Non-pigmented ciliary epithelial cell (primary cell): Measurements from ENCODE around the gene PALMD.
A peak's percentile ranks its signal among the peaks of the same experiment; 100 is the strongest.

ENCODE experiments used
- DNase-seq: peaks from one replicate; pipeline ENCODE4 v3.0.0-alpha.2; 2010; ENCODE audit warnings: low read depth

The PALMD gene

DNA sequence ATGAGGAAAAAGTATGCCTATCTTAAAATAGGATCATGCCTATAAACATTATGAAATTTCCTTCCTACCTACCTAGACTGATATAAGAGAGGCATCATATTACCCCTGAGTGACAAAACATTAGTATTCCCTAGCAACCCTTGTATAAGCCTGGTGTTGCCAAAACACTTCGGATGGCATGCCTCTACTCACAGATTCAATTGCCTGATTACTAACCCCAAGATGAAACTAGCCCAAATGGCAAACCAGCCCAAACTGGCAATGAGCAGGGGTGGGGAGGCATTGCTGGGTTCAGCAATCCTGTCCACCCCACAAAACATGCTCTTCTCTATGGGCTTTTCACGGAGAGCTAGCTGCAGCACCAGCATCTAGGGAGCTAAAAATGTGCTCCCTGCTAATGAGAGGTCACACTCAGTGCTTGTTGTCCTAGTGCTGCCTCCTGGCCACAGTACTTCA, 13.9 kb downstream of the PALMD start:
- DNase-seq = no peak

DNA sequence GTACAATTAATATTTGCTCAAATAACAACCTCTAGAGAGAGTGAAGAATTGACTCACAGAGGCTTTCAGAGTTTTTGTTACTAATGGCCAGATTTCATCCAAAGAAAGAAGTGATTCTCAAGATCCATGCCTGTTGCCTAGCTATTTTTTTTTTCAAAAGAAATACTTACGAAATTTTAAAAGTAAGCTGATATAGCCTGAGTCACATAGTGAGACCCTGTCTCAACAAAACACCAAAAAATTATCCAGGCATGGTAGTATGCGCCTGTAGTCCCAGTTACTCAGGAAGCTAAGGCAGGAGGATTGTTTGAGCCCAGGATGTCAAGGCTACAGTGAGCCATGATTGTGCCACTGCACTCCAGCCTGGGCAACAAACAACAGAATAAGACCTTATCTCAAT, 14.6 kb downstream of the PALMD start:
- DNase-seq = no peak

DNA sequence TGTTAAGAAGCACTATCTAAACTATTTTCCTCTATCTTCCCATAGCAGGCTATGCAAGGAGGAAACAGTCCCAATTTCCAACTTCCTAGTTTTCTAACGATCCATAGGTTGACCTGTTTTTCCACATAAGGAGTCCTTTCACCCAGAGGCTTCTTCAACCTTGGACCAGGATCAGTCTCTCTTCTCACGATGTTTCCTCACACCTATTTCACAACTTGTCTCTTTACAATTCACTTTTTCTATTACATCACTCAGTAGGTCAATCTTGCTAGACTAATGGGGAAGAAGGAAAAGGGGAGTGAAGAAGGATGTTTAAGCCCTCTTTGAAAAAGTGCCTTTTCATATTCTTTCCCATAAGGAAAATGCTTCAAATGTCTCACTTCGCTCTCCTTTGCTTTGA, 15.9 kb downstream of the PALMD start:
- no peak for DNase-seq

DNA sequence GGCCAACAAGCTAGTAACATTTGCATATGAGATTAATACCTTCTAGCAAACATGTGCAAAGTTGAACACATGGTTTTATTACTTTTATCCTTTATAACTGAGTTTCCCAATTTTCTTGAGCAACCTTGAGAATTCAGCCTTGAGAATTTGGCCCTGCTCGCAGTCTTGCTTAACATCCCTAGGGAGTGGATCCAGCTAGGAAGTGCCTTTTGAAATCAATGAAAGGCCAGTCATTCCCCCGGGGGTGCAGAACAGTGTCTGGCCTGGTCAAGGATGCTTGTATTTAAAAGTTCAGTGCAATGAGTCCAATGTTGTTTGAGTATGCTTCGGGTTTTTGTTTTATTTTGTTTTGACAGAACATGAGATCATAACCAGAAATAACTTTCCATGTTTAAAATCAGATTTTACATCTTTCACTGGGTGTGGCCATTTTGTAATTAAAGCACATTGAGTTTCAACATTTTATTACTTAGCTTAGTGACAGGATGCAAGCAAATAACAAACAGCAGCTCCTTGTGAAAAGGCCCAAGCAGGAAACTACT, 16.7 kb downstream of the PALMD start:
- DNase-seq = no peak

DNA sequence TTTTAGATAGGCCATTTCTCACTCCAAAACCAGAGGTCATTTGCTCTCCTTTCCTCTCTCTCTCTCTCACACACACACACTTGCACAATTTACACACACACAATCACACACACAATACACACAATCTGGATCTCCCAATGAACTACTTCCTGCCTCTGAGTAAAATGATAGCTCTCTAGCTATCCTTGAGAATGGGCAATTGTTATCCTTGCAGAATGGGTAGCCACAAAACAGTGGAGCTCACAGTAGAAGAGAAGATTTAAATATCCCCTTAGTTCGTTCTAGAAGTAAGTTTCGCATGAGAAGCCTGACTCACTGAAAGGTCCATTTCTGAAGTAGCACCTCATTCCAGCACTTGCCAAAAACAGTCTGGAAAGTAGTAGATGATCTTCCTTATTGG, 17.6 kb downstream of the PALMD start:
- DNase-seq = no peak

DNA sequence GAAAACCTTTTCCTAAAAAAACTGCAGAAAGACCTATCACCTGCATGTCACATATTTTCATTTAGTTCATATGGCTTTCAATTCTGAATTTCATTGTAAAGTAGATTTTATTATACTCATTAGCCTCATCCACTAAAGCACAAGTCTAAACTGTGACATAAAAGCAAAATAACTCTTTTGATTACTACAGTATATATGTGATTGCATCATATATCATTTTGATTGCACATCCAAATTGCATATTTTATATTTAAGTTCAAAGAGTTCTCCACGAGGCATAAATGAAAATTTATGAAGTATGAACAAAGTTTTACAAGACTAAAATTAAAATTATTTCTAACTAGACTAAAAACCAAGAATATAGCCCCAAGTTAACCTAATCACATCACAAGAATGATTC, 19.3 kb downstream of the PALMD start:
- no peak for DNase-seq

DNA sequence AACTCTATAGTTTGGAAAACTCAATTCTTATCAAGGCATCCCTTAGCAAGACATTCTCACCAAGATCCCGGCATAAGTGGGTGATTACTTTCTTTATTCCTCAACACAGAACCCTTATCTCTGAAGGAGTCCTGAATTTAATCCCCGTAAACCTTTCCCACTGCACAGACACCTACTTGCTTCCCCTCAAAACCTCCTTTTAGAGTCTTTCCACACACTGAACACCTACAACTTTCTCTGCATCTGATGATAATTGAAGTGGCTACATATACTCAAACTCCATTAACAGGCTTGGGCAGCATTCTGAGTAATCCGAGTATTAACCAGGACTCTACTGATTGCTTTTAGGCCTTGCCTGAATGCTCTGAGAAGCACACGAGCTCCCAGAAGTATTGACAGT, 23.5 kb downstream of the PALMD start:
- DNase-seq = no peak

DNA sequence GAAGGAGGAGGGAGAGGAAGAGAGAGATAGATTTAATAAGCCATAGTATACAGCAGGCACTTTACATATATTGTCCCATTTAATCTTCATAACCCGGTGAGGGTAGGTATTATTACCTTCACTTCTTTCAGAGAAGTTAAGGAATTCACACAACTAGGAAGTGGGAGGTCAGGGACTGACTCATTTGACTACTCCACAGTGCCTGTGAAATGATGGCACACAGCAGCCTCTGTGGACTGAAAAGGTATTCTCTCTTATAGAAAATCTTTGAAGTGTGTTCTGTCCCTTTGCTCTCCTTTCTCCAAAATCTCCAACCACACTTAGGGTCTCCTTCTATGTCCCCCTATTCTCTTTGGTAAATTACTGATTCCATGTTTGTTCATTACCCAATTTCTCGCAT, 23.9 kb downstream of the PALMD start:
- DNase-seq = no peak

DNA sequence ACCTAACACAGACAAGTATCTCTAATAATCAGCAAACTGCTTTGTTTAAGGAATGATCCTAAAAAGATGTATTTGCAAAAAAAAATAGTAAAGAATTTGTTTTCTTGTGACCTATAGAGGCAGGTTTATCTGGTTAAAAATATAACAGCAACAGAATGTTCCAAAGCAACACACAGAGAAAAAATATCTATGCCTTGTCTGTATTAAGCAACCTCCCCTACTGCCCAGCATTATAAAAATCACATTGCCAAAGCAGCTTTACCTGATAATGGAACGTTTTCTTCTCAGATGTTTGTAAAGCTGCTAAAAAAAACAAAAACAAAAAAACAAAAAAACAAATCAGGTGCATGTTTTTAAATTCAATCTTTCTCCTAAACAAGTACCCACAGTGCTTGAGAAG, 24.7 kb downstream of the PALMD start:
- DNase-seq = no peak

DNA sequence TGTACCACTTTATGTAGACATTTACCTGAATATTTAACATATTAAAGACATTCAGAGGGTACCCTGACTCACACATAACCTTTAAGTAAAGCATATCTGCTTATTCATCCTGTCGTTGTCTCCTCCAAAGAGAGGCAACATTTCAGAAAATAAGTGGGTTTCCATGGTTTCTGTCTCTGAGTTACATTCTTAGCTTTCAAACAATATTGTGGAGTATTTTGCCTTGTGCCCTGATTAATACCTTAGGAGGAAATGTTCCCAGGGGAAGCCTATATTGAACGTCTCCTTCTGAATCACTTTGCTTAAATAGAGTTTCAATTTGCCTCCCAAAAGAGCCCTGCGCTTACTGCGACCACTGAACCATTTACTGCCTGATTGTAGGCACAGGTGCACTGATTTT, 26.1 kb downstream of the PALMD start:
- no peak for DNase-seq

DNA sequence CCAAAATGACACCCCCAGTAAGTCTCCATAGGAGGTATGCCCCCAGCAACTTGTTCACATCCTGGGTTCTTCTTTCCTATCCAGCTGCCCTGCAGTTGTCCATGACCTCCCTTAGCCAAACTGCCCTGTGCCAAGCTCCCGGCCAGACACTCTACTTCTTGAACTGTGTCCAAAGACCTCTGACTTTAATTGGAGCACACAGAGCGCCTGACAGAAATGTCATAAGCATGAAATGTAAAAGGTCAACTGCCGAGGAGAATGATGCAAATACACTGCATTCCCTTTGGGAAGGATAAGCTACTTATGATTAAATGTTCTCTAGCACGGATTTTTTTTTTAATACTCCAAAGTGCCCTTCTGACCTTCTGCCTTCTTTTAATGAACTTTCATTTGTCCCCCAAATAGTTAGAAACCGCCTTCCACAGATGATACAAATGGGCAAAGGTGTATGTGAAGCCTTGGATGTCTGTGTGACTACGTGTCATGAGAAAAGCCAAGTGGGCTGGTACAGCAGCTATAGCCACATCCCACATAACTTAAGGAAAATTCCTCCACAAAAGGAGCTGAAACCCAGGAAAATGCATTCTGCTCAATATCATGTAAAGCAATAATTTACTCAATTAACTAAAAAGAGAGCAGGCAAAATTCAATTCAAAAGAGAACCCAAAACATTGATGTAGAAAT, 26.8 kb downstream of the PALMD start:
- no peak for DNase-seq

DNA sequence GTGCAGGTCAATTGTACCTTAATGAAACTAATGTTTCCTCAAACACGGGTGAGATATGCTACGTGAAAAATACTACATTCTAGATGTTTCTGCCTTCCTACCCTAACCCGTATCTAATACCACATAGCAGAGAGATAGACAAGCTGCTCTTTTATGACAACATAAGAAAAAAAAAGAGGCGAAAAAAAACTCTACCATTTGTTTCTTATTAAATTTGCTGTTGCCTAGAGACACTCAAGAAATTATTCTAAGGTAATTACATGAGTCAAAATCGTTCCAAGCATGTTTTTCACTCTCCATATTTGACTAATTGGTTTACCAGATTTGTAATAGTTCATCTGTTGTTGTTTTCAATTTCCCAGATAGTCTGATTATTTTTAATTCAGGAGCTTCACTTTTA, 27.4 kb downstream of the PALMD start:
- no peak for DNase-seq

DNA sequence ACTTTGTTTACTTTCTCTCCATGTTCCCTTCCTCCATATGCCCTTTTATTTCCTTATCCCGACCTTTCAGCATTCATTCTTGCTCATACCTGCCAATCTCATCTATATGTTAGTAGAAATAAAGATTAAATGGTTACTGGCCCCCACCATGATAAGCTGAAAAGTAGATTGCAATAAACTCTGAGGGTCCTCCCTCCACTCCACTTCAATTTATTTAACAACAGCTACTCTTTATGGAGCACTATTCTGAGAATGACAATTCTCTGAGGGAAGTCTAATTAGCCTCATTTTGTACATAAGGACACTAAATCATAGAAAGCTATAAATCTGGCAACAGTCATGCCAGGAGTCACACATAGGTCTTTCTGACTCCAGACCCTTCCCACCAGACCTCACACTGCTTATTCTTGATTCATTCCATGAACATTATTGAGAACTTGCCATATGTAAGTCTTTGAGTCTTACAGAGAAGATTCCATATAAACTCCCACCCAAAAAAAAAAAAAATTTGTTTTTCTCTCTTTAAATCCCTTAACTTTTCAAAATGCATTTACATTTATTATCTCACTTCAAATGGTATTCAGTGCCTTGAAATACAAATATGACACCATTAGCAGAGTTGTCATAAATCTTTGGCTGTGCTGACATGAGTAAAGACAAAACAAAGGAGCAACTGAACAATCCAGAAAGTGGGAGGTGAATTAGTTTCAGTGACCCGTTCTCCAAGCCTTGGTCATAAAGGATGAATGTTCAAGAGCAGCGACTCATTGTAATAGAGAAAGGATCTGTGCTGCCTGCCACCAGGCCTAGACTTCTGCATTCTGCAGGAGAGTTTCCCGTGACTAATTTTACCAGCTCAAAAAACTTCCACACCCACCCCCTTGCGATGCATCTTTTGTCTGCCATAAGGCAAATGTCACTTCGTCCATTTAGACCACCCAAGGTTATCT, 28.5 kb downstream of the PALMD start:
- no peak for DNase-seq

DNA sequence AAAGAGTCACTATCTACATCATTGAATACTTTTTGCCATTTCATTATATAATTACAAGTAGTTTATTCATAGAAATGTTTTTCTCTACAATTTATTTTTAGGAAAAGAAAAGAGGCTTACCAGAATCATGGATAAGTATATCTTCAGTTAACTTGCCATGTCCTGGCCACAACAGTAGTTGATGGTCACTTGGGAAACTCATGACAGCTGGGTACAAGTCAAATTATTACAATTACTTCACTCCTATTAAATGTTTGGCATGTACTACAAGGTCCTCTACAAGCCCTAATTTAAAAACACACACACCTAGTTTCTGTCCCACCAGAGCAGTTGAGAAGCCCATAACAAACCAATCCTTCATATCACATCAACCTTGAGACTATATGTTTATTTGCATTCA, 29.4 kb downstream of the PALMD start:
- DNase-seq = no peak

DNA sequence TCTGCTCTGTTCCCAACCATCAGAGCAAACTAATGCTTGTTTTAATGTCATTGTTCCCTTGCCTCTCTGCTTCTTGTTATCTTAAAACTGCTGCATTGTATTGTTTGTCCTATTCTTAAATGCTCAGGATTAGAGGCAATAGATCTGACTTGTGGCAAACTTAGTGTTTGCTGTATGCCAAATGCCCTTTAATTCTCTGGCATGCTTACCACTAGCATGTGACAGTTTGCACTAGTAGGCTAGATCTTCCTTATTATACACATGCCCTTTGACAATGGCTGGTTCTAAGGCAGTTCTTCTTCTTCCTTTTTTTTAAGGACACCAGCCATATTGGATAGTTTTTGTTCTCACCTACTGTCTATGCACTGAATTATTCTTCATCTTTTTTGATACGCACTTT, 30.1 kb downstream of the PALMD start:
- DNase-seq = no peak

DNA sequence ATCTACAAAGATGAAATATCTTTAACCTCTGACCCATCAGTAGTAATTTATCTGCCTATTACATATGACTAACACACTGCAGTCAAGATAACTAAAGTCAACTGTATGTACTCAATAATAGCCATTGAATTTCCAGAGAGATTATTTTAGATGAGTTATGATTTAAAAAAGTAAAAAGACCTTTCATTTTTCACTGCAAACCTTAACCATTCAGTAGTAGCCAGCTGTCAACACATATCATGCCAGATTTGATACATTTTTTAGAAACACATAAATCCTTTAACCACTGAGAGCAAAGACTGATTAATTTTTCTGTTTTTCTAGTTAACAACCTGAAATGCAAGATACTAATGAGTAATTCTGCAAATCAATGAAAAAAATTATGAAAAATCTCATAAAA, 31.0 kb downstream of the PALMD start:
- DNase-seq = no peak

DNA sequence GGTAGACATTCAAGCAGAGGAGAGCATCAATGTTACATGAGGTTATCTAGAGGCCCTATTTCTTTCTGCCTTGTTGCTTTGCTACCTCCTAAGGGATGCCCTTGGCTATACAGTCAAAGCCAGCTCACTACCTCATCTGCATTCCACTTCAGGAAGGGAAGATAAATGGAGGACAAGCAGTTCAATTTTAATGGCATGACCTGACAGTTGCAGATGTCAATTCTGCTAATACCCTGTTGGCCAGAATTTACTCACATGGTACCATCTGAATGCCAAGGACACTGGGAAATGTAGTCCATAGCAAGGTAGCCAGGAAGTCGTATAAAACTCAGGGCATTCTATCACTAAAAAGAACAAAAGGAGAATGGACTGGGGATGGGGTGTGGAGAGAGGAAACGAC, 31.5 kb downstream of the PALMD start:
- no peak for DNase-seq

DNA sequence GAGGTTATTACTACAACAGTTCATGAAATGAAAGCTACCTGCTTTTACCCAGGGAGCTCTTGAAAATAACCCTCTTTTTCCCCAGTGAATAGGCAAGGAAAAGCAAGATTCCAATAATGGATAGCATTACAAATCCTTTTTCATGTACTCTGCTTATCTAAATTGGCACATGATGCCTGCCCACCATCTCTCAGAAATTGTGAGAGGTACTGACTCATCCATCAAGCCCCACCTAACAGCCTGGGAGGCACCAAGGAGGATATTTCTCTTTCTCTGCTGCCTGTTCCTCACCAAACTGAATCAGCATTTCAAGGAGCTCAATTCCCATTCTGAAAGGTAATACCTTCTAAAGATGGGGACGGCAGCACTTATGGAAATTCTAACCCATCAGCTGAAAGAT, 34.4 kb downstream of the PALMD start:
- DNase-seq = no peak

DNA sequence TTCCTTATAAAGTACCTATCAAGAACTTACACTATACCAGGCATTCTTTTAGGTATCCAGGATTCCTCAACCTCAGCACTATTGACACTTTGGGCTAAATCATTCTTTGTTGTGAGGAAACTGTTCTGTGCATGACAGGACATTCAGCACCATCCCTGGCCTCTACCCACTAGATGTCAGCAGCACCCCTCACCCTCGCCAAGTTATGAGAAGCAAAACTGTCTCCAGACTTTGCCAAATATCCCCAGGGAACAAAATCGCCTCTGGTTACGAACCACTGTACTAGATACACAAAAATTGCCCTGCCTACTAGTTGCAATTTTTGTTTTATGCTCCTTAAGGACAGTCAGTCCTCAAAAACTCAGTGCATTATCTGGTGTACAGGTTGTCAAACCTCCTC, 35.7 kb downstream of the PALMD start:
- DNase-seq = no peak

DNA sequence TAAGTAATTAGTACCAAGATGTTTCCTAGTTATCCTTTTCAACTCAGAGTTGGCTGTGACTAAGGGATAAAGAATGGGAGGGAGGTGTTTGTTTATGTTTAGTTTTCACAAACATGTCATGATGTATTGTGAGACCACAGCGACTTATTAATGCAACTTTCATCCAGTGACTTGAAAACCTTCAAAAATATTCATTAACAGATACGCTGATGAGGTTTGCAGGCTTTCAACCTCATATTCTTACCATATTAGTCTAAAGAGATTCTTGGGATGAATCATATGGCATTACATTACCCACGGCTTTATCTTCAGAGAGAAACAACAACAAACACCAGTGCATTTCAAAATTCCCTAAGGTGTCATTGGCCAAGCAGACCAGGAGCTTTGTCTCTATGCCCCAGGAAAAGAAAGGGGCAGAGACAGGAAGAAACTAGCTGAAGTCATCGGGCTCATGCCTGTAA, 36.4 kb downstream of the PALMD start:
- peak; percentile 60 for DNase-seq

DNA sequence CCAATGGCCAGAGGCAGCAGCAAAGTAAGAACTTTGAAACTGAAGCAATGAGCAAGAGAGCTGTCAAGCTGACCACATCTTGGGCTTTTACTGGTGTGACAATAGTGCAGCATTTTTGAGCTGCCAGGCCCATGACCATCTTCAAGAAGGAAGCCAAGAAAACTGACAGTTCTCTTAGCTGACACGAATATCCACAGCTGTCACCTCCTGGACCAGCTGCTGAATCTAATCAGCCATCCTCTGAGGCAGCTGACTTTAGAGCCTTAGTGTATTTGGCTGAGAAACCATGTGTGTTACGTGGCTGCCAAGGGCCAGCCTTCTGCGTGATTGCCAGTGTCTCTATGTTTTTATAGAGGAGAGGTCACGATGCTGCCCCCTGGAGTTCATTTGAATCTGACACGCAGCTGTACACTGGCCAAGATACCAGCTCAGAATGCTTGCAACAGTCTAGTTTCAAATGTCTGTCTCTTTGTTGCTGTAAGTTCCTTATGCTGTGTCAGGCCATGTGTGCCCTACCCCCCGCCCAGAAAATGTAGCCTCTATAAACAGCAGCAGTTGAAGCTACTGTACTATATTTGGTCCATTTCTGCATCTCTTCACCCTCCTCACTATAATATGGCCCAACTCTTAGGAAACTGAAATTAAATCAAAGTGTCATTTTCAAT, 39.7 kb downstream of the PALMD start:
- peak; percentile 27 for DNase-seq

DNA sequence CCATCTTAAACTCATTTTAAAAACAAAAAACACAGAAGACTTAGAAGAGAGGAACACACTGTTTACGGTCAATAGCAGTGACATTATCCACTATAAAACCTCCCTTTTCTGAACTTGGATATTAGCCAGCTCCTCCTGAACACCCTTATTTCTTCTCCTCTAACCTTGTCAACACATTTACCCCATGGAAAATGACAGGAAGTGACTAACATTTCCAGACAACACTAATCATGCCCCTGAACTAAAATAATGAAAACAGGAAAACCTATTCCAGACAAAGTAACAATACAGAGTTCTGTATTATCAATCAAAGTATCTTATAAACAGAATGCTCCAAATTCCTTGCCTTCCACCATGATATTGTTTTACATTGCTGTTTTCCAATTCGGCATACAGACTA, 45.3 kb downstream of the PALMD start:
- DNase-seq = no peak

DNA sequence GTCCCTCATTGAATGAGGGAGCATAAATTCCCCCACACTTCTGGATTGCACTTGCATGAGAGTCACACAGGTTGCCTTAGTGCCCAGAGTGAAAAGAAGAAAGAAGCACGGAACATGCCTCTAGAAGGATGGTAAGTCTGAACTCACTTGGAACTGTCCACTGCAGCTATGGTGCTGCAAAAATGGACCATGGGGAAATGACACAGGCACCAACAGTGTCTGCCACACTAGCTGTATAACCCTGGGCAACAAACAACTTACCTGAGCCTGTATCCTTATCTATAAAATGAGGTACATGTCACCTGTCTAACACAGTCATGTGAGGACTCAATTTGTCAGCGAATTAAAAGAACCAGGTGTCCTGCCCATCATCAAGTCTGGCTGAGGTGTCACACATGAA, 50.7 kb downstream of the PALMD start:
- DNase-seq = no peak
